ENCODE data around the gene ATP8A2. TPM values are rescaled to one million over a fixed set of nuclear protein-coding genes. Genes with fewer than 3 reads are reported as not detected.

ATP8A2 gene
- total RNA-seq, 1 donor from 2014 or later, result not detected

DNA sequence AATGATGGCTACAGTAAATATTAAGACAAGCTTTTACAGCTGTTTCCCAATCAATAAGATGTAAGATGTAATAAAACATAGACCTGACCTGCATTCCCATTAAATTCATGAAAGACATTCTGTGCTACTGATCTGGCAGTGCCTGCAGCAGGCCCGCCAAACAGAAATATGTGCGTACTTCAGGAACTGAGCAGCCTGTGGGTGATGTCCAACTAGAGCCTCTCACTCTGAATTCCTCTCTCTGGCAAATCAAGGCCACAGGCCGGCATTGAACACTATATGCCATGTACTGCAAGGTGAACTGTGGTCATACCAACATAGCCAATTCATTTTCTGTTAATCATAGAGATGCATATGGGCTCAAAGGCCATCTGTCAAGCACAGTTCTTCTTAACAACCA is 662.2 kb downstream of the ATP8A2 start:
- DNase-seq (ENCODE audit: low read depth), result no peak
- TF ChIP-seq, protein P1, sequence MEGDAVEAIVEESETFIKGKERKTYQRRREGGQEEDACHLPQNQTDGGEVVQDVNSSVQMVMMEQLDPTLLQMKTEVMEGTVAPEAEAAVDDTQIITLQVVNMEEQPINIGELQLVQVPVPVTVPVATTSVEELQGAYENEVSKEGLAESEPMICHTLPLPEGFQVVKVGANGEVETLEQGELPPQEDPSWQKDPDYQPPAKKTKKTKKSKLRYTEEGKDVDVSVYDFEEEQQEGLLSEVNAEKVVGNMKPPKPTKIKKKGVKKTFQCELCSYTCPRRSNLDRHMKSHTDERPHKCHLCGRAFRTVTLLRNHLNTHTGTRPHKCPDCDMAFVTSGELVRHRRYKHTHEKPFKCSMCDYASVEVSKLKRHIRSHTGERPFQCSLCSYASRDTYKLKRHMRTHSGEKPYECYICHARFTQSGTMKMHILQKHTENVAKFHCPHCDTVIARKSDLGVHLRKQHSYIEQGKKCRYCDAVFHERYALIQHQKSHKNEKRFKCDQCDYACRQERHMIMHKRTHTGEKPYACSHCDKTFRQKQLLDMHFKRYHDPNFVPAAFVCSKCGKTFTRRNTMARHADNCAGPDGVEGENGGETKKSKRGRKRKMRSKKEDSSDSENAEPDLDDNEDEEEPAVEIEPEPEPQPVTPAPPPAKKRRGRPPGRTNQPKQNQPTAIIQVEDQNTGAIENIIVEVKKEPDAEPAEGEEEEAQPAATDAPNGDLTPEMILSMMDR (IDR thresholded peaks at IDR 0.05; ENCODE audit: insufficient read depth, low read length, severe bottlenecking), result no peak
- no peak for FAIRE-seq
- Histone ChIP-seq H3K36me3 (ENCODE audit: control insufficient read depth, insufficient read depth, low read length) (no peaks in the 10 kb centered on the region), H3K27me3 (ENCODE audit: control insufficient read depth, insufficient read depth, low read length) (no peaks in the 10 kb centered on the region), H3K4me3 (ENCODE audit: low read depth, low read length) (no peak overlapping the region)

- H3K36me3 ChIP-seq (ENCODE audit: control insufficient read depth, insufficient read depth, low read length), result no peaks in the 10 kb centered on the region
- no peak for FAIRE-seq
- H3K27me3 ChIP-seq (ENCODE audit: control insufficient read depth, insufficient read depth, low read length), result no peaks in the 10 kb centered on the region
- no peak overlapping the region for H3K4me3 ChIP-seq (ENCODE audit: low read depth, low read length)
- TF ChIP-seq, protein P1 (IDR thresholded peaks at IDR 0.05; ENCODE audit: insufficient read depth, low read length, severe bottlenecking), result no peak
- DNase-seq (ENCODE audit: low read depth), result no peak
These were observed 664.6 kb downstream of the ATP8A2 start for GRCh38 chr13:26036383-26036782.

GRCh38 chr13:26037302-26037701 is 665.5 kb downstream of the ATP8A2 start:
- TF ChIP-seq, protein P1 (IDR thresholded peaks at IDR 0.05; ENCODE audit: insufficient read depth, low read length, severe bottlenecking), result peak; percentile 59
- Histone ChIP-seq H3K36me3 (ENCODE audit: control insufficient read depth, insufficient read depth, low read length) (no peaks in the 10 kb centered on the region), H3K27me3 (ENCODE audit: control insufficient read depth, insufficient read depth, low read length) (no peaks in the 10 kb centered on the region), H3K4me3 (ENCODE audit: low read depth, low read length) (no peak overlapping the region)
- DNase-seq (ENCODE audit: low read depth) (peak; percentile 23), FAIRE-seq (no peak)

DNA sequence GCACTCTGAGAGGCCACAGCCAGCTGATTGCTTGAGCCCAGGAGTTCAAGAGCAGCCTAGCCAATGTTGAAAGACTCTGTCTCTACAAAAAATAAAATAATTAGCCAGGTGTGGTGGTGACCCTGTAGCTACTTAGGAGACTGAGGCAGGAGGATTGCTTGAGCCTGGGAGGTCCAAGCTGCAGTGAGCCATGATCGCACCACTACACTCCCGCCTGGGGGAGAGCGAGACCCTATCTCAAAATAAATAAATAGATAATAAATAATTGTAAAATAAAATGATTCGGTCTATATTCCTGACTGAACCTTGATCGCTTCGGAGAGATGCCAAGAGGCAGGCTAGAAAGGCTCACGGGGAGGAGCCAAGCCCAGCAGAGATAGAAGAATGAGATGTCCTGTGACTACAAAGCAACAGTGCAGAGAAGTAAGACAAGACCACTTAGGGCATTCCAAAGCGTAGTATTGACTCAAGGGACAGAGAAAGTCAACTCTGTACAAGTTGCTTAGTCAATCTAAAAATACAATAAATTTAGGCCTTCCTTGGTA is 667.2 kb downstream of the ATP8A2 start:
- H3K4me3 ChIP-seq (ENCODE audit: low read depth, low read length), result no peak overlapping the region
- TF ChIP-seq, protein P1 (IDR thresholded peaks at IDR 0.05; ENCODE audit: insufficient read depth, low read length, severe bottlenecking), result no peak
- no peak for DNase-seq (ENCODE audit: low read depth)
- FAIRE-seq, result no peak
- no peaks in the 10 kb centered on the region for H3K36me3 ChIP-seq (ENCODE audit: control insufficient read depth, insufficient read depth, low read length)
- H3K27me3 ChIP-seq (ENCODE audit: control insufficient read depth, insufficient read depth, low read length), result no peaks in the 10 kb centered on the region

DNA sequence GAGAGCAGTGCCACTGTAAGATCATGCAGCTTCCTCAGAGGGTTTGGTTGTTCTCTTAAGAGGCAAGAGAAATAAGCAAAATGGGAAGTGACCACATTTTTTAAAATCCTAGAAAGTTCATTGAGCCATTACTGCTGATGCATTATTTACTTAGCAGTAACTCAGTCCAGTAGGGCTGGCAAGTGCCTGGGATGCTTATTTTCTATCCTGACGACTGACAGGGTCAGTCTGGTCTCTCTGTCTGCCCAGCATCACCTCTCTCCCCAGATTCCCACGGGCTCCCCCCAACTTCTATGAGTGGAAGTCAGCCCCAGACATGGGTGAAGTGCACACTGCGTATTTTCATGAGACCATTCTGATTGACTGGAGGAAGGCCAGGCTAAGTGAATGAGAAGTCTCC is 669.7 kb downstream of the ATP8A2 start:
- no peak for FAIRE-seq
- H3K4me3 ChIP-seq (ENCODE audit: low read depth, low read length), result no peak overlapping the region
- DNase-seq (ENCODE audit: low read depth), result no peak
- no peaks in the 10 kb centered on the region for H3K27me3 ChIP-seq (ENCODE audit: control insufficient read depth, insufficient read depth, low read length)
- TF ChIP-seq, protein P1 (IDR thresholded peaks at IDR 0.05; ENCODE audit: insufficient read depth, low read length, severe bottlenecking), result no peak
- H3K36me3 ChIP-seq (ENCODE audit: control insufficient read depth, insufficient read depth, low read length), result no peaks in the 10 kb centered on the region

DNA sequence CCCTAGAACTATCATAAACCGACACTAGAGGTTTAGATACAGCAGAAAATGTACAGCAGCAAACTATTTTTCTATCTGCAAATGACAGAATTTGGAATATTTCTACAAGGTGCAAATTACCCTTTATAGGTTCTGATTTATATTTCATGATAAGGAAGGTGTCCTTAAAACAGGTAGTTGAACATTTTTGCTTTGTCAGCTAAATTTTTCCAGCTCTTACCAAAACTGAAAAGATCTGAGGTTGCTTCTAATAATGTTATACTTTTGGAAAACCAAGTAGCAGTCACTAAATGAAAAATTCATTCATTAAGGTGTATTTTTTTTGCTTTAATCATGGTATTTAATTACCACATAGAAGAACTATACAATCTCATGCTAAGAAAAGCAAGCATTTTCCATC is 671.0 kb downstream of the ATP8A2 start:
- H3K36me3 ChIP-seq (ENCODE audit: control insufficient read depth, insufficient read depth, low read length), result no peaks in the 10 kb centered on the region
- DNase-seq (ENCODE audit: low read depth) (no peak), FAIRE-seq (no peak)
- H3K4me3 ChIP-seq (ENCODE audit: low read depth, low read length), result no peak overlapping the region
- TF ChIP-seq, protein P1 (IDR thresholded peaks at IDR 0.05; ENCODE audit: insufficient read depth, low read length, severe bottlenecking), result no peak
- H3K27me3 ChIP-seq (ENCODE audit: control insufficient read depth, insufficient read depth, low read length), result no peaks in the 10 kb centered on the region
